Natural killer cell (primary cell): Measurements from ENCODE around the gene PCDHA9. TPM values are rescaled to one million over a fixed set of nuclear protein-coding genes. Genes with fewer than 3 reads are reported as not detected.
"Not testable (repeated sequence)": the region's sequence is repeated elsewhere in the genome, so short reads cannot be mapped to it uniquely, and the experiment has no call there.

Source experiments
- ATAC-seq, 3 donors: fragments of 150-1000 bp in 2 of 3; fragments of 200-7000 bp in 1 of 3; cut with Tn5 transposase; 1 replicate in 1 of 3; 2 replicates in 2 of 3; pipeline ENCODE4 v1.10.0; 2021; ENCODE audit warnings: mild to moderate bottlenecking in 2 of 3, moderate library complexity in 2 of 3
- DNase-seq, 2 donors: peaks; one replicate each; pipeline versions ENCODE4 v3.0.0 to v3.0.0-alpha.2; 2013 to 2021; ENCODE audit warnings: mixed read lengths in 1 of 2
- H3K27ac ChIP-seq: one replicate; pipeline ENCODE4 v1.5.1; 2013; ENCODE audit warnings: mild to moderate bottlenecking, low read length
- H3K27me3 ChIP-seq: one replicate; pipeline ENCODE4 v1.6.1; 2013; ENCODE audit warnings: low read length; ENCODE audit not compliant: control insufficient read depth, insufficient read depth
- H3K36me3 ChIP-seq: one replicate; pipeline ENCODE4 v1.6.1; 2013; ENCODE audit warnings: low read length; ENCODE audit not compliant: control insufficient read depth, insufficient read depth
- H3K4me1 ChIP-seq: one replicate; pipeline ENCODE4 v1.6.1; 2013; ENCODE audit warnings: low read length; ENCODE audit not compliant: control insufficient read depth, insufficient read depth
- H3K4me3 ChIP-seq: one replicate; pipeline ENCODE4 v1.5.1; 2013; ENCODE audit warnings: low read length
- H3K9me3 ChIP-seq: one replicate; pipeline ENCODE4 v1.6.1; 2013; ENCODE audit warnings: low read length; ENCODE audit not compliant: control insufficient read depth, insufficient read depth
- H3K27ac Mint-ChIP-seq, 2 donors: one replicate each; pipeline ENCODE4 v1.8.0; 2022; ENCODE audit warnings: mild to moderate bottlenecking in 2 of 2, mixed read lengths in 2 of 2, moderate library complexity in 1 of 2
- H3K27me3 Mint-ChIP-seq, 2 donors: one replicate each; pipeline ENCODE4 v1.8.0; 2022; ENCODE audit warnings: low read depth in 2 of 2, mixed read lengths in 2 of 2
- H3K36me3 Mint-ChIP-seq: one replicate; pipeline ENCODE4 v1.8.0; 2022; ENCODE audit warnings: mixed read lengths
- H3K4me1 Mint-ChIP-seq, 2 donors: one replicate each; pipeline ENCODE4 v1.8.0; 2022; ENCODE audit warnings: mixed read lengths in 2 of 2
- H3K4me3 Mint-ChIP-seq: one replicate; pipeline ENCODE4 v1.8.0; 2022; ENCODE audit warnings: mild to moderate bottlenecking, moderate library complexity, mixed read lengths
- H3K9me3 Mint-ChIP-seq, 2 donors: one replicate each; pipeline ENCODE4 v1.8.0; 2022; ENCODE audit warnings: mixed read lengths in 2 of 2
- CTCF ChIP-seq: fragments of 200-600 bp; IDR thresholded peaks from one replicate; pipeline ENCODE4 v1.8.0; 2022; ENCODE audit warnings: antibody characterized with exemption
- WGBS: methylation state at CpG from one replicate; pipeline ENCODE4 v1.1.7; 2013; ENCODE audit warnings: missing lambda C conversion rate; ENCODE audit not compliant: insufficient coverage; 5-methylcytosine and 5-hydroxymethylcytosine counted together
- intact Hi-C: fragments of 100-400 bp; cut with micrococcal nuclease; formaldehyde crosslinking; loops from one replicate; pipeline ENCODE4 v1.14.2; 2022
- total RNA-seq, 4 donors: library from RNA; stranded (reverse); fragments of 120-200 nt in 1 of 4; gene quantifications; one replicate each; pipeline versions ENCODE4 v1.2.3 to v1.2.4, GENCODE V29; 2013 to 2022

The PCDHA9 gene
- total RNA-seq, 3 donors from 2014 or later (not counting 1 experiment from before 2014, with no cell fraction given): not detected

DNA sequence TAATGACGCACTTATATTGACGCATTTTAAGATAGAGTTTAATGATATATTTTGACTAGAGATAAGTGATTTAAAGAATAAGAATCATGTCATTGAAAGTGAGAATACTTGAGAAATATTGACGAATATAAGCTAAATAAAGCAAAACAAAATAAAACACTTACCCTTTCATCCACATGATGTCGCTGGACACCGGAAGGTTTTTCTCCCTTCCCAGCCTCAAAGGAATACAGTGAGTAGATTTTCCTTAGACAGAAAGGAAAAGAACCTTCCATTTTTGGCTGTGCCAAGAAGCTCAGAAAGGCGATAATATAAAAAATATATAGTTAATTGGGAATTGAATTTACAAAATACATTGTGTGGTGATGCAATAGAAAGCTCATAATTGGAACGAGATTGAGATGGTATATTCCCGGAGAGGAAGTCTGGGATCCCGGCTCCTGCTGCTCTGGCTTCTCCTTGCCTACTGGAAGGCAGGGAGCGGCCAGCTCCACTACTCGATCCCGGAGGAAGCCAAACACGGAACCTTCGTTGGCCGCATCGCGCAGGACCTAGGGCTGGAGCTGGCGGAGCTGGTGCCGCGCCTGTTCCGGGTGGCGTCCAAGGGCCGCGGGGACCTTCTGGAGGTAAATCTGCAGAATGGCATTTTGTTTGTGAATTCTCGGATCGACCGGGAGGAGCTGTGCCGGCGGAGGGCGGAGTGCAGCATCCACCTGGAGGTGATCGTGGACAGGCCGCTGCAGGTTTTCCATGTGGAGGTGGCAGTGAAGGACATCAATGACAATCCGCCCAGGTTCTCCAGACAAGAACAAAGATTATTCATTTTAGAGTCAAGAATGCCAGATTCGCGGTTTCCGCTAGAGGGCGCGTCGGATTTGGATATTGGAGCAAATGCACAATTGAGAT lies 26.6 kb upstream of the PCDHA9 start, which contains the start of gene PCDHA5:
Gene PCDHA5, plus strand, starts transcription at position 239 of the 906 bp plus-strand sequence.
- intact Hi-C loops: no loop called here
- Histone ChIP-seq H3K27ac (no peak within 1 kb of the TSS), H3K36me3 (no peaks in the 10 kb centered on the region), H3K4me1 (no peaks in the 10 kb centered on the region), H3K9me3 (peaks cover 12% of the 10 kb centered on the region), H3K4me3 (no peak within 1 kb of the TSS), H3K27me3 (peaks cover 3% of the 10 kb centered on the region)
- Mint-ChIP-seq H3K9me3 (peaks cover 2 to 4% of the 10 kb centered on the region in 2 donors), H3K4me1 (no peaks in the 10 kb centered on the region), H3K27ac (no peak within 1 kb of the TSS), H3K27me3 (peaks cover 6 to 7% of the 10 kb centered on the region in 2 donors), H3K4me3 (no peak within 1 kb of the TSS), H3K36me3 (no peaks in the 10 kb centered on the region)
- TF ChIP-seq CTCF: no peak
- 40% methylated on average over 34 of the region's 39 CpGs for WGBS
- DNase-seq: no peak
- no peak for ATAC-seq

GRCh38 chr5:140822281-140822629 lies 25.9 kb upstream of the PCDHA9 start:
- ATAC-seq: no peak
- H3K4me1 ChIP-seq: no peaks in the 10 kb centered on the region
- peaks cover 3% of the 10 kb centered on the region for H3K27me3 ChIP-seq
- no peaks in the 10 kb centered on the region for H3K36me3 ChIP-seq
- Mint-ChIP-seq H3K9me3 (peaks cover 5 to 6% of the 10 kb centered on the region in 2 donors), H3K27me3 (peaks cover 12 to 13% of the 10 kb centered on the region in 2 donors), H3K27ac (no peak overlapping the region), H3K4me3 (no peak overlapping the region), H3K36me3 (peaks cover under 1% of the 10 kb centered on the region), H3K4me1 (no peaks in the 10 kb centered on the region)
- no peak for TF ChIP-seq CTCF
- H3K9me3 ChIP-seq: peaks cover 12% of the 10 kb centered on the region
- no peak overlapping the region for H3K4me3 ChIP-seq
- intact Hi-C loops: no loop called here
- WGBS: 32% methylated on average over 6 of the region's 6 CpGs
- no peak overlapping the region for H3K27ac ChIP-seq
- no peak for DNase-seq

DNA sequence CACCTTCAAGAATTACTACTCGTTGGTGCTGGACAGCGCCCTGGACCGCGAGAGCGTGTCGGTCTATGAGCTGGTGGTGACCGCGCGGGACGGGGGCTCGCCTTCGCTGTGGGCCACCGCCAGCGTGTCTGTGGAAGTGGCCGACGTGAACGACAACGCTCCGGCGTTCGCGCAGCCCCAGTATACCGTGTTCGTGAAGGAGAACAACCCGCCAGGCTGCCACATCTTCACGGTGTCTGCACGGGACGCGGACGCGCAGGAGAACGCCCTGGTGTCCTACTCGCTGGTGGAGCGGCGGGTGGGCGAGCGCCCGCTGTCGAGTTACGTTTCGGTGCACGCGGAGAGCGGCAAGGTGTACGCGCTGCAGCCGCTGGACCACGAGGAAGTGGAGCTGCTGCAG lies 25.2 kb upstream of the PCDHA9 start:
- 60% methylated on average over 48 of the region's 48 CpGs for WGBS

GRCh38 chr5:140823475-140823874 lies 24.7 kb upstream of the PCDHA9 start:
- TF ChIP-seq CTCF: no peak
- intact Hi-C loops: no loop called here
- Histone ChIP-seq H3K9me3 (peaks cover 15% of the 10 kb centered on the region), H3K4me3 (no peak overlapping the region), H3K27me3 (peaks cover 7% of the 10 kb centered on the region), H3K36me3 (no peaks in the 10 kb centered on the region), H3K4me1 (no peaks in the 10 kb centered on the region), H3K27ac (no peak overlapping the region)
- Mint-ChIP-seq H3K4me1 (no peaks in the 10 kb centered on the region), H3K4me3 (no peak overlapping the region), H3K36me3 (peaks cover 7% of the 10 kb centered on the region), H3K9me3 (peaks cover 4 to 9% of the 10 kb centered on the region in 2 donors), H3K27me3 (peaks cover 15 to 16% of the 10 kb centered on the region in 2 donors), H3K27ac (no peak overlapping the region)
- 61% methylated on average over 38 of the region's 38 CpGs for WGBS
- no peak for ATAC-seq
- DNase-seq: no peak

More for the DNA sequence above, 25.2 kb upstream of the PCDHA9 start:
- H3K4me1 ChIP-seq, H3K4me3 ChIP-seq, H3K36me3 ChIP-seq, H3K27me3 ChIP-seq, H3K36me3 Mint-ChIP-seq, ATAC-seq, H3K27ac Mint-ChIP-seq, H3K9me3 Mint-ChIP-seq, H3K4me1 Mint-ChIP-seq, H3K4me3 Mint-ChIP-seq, intact Hi-C loops, DNase-seq, H3K27ac ChIP-seq: not testable (repeated sequence)
- peaks cover 15 to 16% of the 10 kb centered on the region in 2 donors for H3K27me3 Mint-ChIP-seq
- H3K9me3 ChIP-seq: peaks cover 12% of the 10 kb centered on the region
